HG03175 (cell line): ENCODE measurements around the gene SDR42E2.
"Not testable (repeated sequence)": the region's sequence is repeated elsewhere in the genome, so short reads cannot be mapped to it uniquely, and the experiment has no call there.

Experiments used
- ATAC-seq: cut with Tn5 transposase; IDR thresholded peaks from one replicate; pipeline ENCODE4 v1.9.1; 2021; ENCODE audit warnings: mild to moderate bottlenecking, moderate library complexity; ENCODE audit not compliant: unreplicated experiment

SDR42E2 gene

GRCh38 chr16:22161999-22162655 lies at the start of gene SDR42E2:
Gene SDR42E2, plus strand, starts transcription at chr16:22162506. Its CDS starts 3,077 bp downstream, at chr16:22165583.
- no peak for ATAC-seq

GRCh38 chr16:22116095-22116700 lies 46.1 kb upstream of the SDR42E2 start:
- ATAC-seq = no peak

- no peak for ATAC-seq
Observed at GRCh38 chr16:22117609-22118008, 44.7 kb upstream of the SDR42E2 start.

- no peak for ATAC-seq
Observed at GRCh38 chr16:22120440-22120839, 41.9 kb upstream of the SDR42E2 start.

- no peak for ATAC-seq
Observed at GRCh38 chr16:22122239-22122638, 40.1 kb upstream of the SDR42E2 start.

- no peak for ATAC-seq
Observed at GRCh38 chr16:22123146-22123545, 39.2 kb upstream of the SDR42E2 start.

- ATAC-seq = no peak
Observed at GRCh38 chr16:22123759-22124490, 38.4 kb upstream of the SDR42E2 start.

GRCh38 chr16:22124583-22125284 lies 37.6 kb upstream of the SDR42E2 start:
- no peak for ATAC-seq

- no peak for ATAC-seq
Observed at GRCh38 chr16:22126037-22126558, 36.2 kb upstream of the SDR42E2 start.

GRCh38 chr16:22128537-22128936 lies 33.8 kb upstream of the SDR42E2 start:
- ATAC-seq = not testable (repeated sequence)

- no peak for ATAC-seq
Observed at GRCh38 chr16:22130528-22130927, 31.8 kb upstream of the SDR42E2 start.

- no peak for ATAC-seq
Observed at GRCh38 chr16:22132801-22133200, 29.5 kb upstream of the SDR42E2 start.

GRCh38 chr16:22138482-22138881 lies 23.8 kb upstream of the SDR42E2 start:
- no peak for ATAC-seq

- no peak for ATAC-seq
Observed at GRCh38 chr16:22139008-22139407, 23.3 kb upstream of the SDR42E2 start.

- no peak for ATAC-seq
Observed at GRCh38 chr16:22139732-22140131, 22.6 kb upstream of the SDR42E2 start.

GRCh38 chr16:22141767-22142166 lies 20.5 kb upstream of the SDR42E2 start:
- ATAC-seq = no peak

GRCh38 chr16:22144520-22144919 lies 17.8 kb upstream of the SDR42E2 start:
- no peak for ATAC-seq

- no peak for ATAC-seq
Observed at GRCh38 chr16:22147853-22148252, 14.5 kb upstream of the SDR42E2 start.

GRCh38 chr16:22151246-22151998 lies 10.9 kb upstream of the SDR42E2 start:
- no peak for ATAC-seq

GRCh38 chr16:22152316-22152715 lies 10.0 kb upstream of the SDR42E2 start:
- ATAC-seq = no peak
